NAMALWA (cell line): ENCODE data around the gene TOR3A.

Source experiments
- DNase-seq: peaks from one replicate; pipeline ENCODE4 v3.0.0-alpha.2; 2015; ENCODE audit warnings: low spot score

TOR3A gene

DNA sequence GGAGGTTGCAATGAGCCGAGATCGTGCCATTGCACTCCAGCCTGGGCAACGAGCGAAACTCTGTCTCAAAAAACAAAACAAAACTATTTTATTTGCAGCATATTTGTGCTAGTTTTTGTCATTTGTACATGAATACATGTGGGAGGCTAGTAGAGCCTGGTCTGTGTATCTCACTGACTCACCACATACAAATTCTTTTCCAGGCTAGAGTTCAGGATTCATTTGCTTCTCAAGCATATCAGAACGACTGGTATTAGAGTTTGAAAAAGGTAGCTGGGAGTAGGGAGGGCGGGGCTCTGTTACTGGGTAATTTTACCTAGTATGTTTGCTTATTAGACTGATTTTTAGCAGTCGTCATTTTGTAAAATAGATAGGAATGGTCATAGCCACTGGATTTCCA is 4.5 kb upstream of the TOR3A start:
- no peak for DNase-seq

DNA sequence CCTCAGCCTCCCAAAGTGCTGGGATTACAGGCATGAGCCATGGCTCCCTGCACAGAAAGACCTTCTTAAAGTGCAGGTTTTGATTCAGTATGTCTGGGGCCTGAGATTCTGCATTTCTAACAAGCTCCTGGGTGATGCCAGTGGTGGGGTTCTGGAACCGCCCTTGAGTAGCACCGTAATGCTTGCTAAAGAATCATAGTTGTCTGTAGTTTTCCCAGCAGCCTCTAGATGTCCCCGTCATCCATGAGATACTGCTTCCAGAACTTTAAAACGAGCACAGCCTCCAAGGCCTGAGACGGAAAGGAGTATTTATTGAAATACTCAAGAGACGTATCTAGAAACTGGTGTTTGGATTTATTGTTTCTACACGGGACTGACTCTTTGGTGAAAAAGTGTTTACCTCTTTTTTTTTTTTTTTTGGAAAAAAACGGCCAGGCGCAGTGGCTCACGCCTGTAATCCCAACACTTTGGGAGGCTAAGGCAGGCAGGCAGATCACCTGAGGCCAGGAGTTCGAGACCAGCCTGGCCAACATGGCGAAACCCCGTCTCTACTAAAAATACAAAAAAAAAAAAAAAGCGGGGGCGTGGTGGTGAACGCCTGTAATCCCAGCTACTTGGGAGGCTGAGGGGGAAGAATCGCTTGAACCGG is 2.6 kb upstream of the TOR3A start:
- DNase-seq: peak; percentile 93

DNA sequence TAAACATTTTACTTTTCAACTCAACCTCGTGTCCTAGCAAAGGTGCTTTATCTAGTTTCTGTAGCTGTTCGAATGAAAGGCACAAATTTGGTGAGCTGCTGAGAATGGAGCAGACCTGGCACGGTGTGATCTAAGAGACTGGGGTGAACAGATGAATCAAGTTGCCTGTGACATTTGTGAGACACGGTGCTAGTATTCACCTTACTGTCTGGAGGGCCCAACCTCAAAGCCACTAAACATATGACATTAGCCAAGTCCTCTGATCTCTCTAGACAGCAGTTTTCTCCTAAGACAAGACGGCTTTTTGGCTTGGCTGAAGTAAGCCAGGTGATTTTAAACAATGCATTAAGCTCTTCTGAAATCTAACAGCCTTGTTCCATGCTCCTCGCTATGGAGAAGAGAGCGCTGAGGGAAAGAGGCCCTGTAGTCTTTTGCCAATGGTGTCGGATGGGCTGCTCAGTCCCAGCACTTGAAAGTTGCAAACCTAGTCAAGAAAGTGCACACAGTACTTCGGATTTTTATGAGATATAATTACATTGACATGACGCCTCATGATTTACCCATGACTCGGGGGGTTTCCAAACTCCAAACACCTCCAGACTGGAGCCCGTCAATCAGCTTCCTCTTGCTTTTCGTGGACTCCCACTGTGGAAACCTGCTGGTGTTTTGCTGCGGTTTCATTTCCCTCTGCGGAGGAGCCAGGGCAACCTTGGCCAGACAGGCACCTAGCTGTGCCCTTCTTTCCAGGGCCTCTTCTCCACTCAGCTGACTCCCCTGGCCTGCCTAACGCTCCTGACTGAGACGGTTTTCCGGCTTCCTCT is 794 bp upstream of the TOR3A start:
- DNase-seq: peak; percentile 85

DNA sequence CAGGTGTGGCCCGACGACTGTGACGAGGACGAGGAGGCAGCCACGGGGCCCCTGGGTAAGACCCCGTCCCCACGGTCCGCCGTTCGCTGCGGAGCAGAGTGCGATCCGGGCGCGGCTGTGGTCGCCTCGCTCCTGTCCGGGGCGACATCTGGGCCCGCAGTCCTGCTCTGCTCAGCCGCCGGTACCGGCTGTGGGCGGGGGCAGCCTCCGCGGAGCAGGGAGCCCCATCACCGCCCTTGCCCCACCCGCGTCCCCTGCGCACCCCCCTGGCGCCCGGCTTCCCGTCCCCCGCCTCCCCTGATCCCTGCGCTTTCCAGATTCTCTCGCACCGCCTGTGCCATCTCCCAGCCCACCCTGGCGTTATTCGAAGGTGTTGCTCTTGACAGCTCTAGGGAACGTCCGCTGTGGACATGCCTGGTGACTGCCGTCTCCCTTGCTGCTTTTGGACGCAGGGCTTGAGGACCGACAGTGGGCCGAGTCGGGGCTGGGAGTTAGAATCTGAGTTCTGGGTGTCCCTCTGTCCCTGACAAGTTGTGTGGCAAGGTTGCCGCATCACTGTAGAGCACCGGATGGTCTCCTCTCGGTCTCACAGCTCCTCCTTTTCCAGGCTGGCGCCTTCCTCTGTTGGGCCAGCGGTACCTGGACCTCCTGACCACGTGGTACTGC is 596 bp downstream of the TOR3A start:
- DNase-seq: peak; percentile 71

DNA sequence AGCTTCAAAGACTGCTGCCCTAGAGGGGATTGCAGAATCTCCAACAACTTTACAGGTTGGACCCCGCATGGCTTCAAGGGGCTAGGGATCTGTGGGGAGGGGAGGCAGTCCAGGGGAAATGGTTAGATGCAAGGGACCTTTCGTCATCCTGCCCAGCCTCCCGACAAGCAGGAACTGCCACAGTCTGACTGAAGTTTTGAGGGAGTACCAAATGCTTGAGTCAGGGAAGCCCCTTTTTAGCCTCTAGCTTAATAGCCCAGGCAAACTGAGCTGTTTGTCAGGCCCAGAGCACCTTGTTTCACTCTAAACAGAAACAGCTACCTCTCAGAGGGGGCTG is 1.1 kb downstream of the TOR3A start:
- DNase-seq: peak; percentile 73

DNA sequence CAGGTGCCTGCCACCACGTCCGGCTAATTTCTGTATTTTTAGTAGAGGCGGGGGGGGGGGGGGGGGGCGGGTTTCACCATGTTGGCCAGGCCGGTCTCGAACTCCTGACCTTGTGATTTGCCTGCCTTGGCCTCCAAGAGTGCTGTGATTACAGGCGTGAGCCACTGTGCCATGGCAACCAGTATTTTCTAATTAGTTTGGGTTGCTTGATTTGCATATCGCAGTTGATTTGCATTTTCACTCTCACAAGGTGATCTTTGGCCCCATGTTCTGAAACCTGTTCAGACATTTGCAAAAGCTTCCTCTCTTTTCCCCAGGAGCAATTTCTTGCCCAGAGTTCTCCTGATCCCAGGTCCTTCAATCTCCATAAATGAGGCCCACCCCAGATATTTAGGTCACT is 1.7 kb downstream of the TOR3A start:
- DNase-seq: peak; percentile 87

DNA sequence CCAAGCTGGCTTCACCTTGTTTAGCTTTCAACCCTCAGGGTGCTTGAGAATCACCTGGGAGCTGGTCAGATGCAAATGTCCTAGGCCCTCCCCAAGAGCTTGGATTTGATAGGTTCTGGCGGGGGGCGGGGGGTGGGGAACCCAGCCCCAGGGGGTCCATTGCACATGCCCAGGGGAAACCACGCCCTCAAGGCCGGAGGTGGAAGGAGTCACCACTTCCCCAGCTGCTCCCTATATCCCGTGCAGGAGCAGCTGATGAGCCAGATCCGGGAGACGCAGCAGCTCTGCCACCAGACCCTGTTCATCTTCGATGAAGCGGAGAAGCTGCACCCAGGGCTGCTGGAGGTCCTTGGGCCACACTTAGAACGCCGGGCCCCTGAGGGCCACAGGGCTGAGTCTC is 5.8 kb downstream of the TOR3A start:
- DNase-seq: no peak

DNA sequence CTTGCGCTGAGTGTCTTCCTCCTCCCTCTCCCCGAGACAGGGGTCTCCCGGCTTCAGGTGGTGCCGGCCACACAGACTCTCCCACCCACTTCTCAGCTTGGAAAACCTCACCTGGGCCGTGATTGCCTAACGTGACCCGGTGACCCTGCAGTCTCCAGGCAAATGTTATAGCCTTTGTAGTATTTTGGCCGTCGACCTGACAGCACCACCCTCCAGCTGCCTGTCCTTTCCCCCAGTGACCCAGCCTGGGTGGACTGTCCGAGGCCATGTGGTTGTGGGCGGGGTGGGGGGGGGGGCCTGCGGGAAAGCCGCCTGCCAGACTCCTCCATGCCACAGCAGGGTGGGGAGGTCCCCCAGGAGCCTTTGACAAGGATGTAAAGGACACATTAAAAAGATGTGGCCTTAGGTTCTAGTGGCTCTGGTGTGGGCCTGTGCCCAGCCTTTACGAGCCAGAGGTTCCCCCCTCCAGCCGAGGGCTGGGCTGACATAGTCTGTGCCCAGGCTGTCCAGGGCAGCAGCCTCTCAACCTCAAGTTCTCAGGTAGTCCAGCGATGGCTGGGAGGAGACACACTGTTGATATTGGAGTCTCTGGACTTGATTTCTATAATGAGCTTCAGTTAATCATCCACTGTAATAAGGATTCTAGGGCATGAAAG is 8.1 kb downstream of the TOR3A start:
- no peak for DNase-seq

DNA sequence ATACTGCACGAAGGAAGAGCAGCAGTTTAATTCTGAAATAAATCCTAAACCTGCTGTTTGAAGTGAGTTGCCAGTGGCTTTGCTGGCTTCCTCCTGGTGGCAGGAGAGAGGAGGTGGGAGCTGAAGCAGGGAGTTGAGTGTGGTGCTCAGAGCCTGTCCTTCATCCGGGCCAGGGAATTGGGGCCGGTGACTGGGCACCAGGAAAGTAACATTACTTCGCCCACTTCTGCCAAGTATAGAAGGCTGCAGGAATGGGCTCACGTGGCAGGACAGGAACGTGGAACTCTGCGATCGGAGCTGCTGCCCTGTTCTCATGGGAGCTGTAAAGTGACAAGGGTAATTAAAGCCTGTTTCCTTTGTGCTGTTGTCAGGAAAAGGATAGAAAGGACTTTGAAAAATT is 8.7 kb downstream of the TOR3A start:
- no peak for DNase-seq

DNA sequence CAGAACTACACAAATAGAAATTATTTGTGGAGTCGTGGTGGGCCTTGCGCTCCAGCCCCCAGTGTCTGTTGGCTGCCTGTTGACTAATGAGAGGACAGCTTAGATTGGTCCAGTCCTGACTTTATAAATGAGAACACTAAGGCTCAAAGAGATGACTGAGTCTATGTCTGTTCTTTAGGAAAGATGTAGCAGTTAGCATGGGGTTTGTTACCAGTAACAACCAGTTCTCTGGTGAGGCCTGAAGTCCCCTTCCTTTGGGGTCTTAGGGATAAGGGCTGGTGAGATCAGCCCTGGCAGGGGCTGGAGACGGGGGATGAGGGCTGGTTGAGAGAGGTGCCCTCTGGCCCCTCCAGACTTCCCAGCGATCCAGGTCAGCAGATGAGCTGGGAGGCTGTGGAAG is 9.1 kb downstream of the TOR3A start:
- no peak for DNase-seq

DNA sequence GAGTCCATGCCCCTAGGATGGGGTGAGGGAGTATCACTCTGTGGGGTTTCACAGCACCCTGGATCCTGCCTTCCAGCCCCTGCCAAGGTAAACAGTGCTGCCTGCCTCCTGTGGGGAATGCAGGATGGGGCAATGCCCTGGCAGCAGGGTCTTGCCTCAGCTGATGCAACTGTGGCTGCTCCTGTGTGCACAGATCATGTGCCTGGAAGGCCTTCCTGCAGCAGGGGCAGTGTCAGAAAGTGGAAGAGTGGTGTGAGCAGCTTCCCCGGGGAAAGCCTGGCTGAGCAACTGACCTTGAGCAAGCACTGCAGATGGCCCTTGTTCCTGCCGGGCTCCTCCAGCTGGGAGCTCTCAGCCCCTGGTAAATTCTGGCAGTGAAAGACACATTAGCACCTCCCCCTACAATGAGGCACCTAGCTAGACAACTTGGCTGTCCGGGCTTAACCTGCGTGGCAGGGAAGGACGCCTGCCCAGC is 9.9 kb downstream of the TOR3A start:
- DNase-seq: no peak

DNA sequence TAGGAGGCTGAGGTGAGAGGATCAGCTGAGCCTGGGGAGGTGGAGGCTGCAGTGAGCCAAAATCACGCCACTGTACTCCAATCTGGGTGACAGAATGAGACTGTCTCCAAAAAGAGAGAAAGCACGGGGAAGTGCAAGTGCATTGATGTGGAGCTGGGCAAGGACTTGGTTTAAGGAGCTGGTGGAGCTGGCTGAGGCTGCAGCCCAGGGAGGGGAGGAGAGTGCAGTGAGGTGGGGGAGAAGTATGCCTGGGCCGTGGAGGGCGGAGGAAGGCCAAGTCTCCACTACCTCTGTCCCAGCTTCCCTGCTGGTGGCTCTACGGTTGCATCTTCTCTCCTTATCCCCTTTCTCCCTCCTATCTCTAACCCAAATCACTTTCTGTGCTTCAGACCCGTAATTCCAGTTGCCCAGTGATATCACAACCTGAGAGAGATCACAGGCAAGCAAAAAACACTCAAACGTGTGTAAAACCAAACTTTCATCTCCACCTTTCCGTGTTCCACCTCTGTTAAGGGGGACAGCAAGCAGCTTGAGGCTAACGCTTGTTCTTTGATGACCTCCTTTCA is 11.1 kb downstream of the TOR3A start:
- no peak for DNase-seq

DNA sequence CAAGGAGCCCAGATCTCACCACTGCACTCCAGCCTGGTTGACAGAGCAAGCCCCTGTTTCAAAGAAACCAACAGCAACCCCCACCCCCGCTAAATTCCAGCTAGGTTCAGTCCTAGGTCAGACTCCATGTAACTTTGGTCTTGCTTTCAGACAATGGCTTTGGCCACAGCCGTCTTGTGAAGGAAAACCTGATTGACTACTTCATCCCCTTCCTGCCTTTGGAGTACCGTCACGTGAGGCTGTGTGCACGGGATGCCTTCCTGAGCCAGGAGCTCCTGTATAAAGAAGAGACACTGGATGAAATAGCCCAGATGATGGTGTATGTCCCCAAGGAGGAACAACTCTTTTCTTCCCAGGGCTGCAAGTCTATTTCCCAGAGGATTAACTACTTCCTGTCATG is 12.9 kb downstream of the TOR3A start:
- no peak for DNase-seq

DNA sequence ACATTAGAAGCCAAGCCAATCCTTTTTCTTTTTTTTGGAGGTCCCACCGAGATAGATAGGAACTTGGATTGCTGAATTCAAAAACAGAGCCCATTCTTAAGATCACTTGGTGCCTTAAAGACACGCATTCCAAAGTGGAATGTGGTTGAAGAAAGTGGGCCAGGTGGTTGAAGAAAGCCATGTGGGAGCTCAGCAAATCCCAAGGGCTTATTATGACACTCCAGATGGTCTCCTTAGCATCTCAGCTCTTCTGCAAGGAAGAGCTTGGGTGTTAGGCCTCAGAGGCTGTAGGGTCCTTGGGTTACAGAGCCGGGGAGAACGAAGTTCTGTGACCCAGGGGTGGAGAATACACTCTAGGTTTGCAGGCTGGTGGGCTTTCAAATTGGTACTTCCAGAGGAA is 13.5 kb downstream of the TOR3A start:
- no peak for DNase-seq

DNA sequence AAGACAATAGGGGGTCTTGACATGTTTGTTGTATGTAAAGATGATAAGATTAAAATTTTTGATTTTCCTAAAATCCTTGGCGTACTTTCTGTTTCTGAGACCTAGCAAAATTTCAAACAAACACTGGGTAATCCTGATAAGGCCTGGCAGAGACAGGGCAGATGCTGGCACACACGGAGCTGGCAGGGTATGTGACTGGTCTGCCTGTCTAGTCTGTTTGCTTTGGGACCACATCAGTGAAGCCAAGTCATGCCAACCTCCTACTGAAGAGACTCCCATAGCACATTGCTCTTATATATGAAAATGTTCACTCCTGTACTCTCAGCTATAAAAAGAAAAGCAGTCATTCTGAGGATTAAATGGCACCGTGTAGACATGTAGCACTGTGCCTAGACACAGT is 14.1 kb downstream of the TOR3A start:
- DNase-seq: no peak

DNA sequence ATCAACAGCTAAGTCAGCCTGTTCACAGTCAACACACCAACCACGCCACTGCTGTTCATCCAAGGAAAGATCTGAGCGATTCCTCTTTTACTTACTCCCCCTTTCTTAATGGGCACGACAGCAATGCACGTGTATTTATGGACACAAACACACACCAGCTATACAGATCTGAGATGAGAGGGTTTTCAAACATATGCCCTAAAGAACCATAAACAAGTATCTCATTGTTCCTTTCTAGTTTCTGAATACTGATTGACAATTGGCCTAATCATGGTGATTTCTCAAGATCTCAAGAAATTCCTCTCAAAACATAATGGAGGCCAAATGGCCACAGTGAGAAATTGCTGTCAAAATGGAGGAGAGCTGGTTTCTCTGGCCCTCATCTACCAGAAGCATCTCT is 18.0 kb downstream of the TOR3A start:
- no peak for DNase-seq

DNA sequence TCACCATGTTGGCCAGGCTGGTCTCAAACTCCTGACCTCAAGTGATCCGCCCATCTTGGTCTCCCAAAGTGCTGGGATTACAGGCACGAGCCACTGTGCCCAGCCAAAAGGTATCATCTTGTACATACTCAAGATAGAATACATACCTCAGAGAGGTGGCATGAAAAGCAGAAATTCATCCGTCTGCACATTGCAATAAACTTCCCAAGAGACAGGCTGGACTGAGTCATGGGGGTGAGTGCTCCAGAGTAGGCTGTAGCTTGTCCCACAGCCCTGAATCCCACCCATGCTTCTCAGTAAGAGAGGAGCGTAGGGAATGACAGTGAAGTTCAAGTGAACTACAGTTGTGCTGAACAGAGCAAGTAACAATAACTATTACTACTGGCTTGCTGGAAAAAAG is 19.7 kb downstream of the TOR3A start:
- no peak for DNase-seq

DNA sequence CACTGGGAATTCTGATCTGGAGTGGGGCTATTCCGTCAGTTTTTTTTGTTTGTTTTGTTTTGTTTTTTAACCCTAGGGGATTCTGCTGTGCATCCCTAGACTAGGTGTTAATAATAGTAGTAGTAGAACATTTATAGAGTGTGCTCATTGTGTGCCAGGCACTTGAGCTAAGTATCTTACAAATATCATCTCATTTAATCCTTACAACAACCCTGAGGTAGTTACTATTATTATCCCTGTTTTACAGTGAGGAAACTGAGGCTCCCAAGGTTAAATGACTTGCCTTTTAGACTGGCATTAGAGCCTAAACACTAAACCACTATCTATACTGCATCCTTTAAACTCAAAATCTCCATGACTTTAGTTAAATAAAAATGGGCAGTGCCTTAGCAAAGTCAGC is 22.1 kb downstream of the TOR3A start:
- no peak for DNase-seq

DNA sequence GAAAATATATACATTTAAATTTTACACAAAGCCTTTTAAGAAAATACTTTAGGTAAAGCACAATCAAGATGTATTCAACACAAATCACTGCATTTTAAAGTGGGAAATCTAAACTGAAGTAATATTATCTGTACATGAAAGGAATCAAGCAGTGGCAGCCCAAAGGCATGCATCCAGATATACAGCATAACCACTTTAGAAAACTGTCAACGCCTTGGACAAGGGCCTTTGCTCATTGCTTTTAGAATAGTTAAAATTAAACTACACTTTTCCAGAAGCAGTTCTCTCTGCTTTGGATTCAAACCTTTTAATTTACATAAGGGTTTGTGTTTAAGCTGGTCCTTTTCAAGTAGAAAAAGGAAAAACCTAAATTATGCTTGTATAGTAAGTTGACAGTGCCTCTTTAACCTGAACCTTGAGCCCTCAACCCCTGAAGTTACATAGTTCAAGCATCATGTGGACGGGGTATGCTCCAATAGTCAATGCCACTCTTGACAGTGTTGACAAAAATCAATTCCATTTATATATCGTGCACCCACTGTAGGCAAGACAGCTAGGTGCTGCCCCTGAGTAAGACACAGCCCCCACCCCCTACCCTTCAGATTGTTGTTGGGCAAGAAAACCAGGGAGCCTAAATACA is 22.9 kb downstream of the TOR3A start:
- DNase-seq: no peak

DNA sequence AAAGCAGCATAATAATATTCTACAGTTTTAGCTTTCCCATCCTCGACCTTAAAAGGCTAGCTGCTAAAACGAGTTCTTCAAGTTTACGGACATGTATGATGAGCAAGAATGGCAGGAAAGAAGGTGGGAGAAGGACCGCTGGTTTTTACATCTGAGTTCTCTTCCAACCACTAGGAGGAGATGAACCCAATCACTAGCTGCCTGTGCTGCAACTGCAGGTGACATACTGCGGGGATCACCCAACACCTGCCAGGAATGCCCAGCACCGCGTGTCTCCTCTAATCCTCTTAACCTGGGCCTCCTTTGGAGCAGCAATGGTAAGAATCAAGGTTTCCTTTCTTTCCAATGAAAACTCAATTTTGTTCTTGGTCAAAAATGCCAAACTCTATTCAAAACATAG is 23.5 kb downstream of the TOR3A start:
- DNase-seq: peak; percentile 39

DNA sequence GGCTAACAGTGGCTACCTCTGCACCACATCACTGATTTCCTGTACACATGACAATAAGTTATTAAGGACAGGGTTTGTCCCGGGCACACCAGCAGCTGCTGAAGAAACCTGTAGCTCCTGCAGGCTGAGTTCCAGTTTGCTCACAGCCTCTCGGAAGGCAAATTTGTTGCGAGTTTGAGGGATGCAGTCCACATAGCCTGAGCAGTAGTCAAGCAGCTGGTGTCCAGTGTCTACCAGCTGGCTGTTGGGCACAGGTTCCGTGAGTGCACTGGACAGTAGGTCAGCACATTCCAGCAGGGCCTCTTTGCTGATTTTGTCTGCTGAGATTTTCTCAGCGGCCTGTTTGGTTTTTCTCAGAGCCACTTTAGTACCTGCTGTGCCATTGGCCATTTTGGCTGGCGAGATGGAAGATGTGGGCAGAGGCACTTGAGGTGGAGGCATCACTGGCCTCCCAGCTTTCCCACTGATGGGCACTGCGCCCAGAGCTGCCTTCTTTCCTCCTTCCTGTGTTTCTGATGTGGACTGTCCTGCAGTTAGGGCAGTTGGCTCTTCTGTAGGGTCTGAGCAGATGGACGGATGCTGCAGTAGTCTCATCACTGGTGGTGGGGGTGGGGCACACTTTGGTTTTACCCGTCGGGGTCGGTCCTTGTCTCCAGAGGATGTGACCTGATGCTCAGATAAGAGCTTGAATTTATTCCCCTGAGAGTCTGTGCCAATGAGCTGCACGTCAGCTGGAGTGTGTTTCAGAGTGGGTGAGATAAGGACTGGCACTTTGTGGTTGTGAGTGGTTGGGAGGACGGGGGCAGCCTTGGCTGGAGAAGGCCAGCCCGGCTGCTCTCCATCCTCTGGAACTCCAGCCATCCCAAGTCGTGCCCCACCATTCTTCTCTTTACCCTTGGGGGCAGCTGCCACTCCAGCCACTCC is 26.1 kb downstream of the TOR3A start:
- no peak for DNase-seq
